Urinary bladder (tissue), 4 donors: ENCODE results near the gene CETP. TPM values are rescaled to one million over a fixed set of nuclear protein-coding genes. Genes with fewer than 3 reads are reported as not detected.

Experiments used
- DNase-seq: peaks from one replicate; pipeline ENCODE4 v3.0.0-alpha.2; 2015; ENCODE audit errors: extremely low spot score
- H3K27ac ChIP-seq: one replicate; pipeline ENCODE4 v1.5.1; 2013; ENCODE audit warnings: low read depth, mild to moderate bottlenecking, moderate library complexity
- H3K36me3 ChIP-seq: one replicate; pipeline ENCODE4 v1.6.1; 2013; ENCODE audit warnings: mild to moderate bottlenecking, moderate library complexity; ENCODE audit not compliant: insufficient read depth
- H3K4me1 ChIP-seq: one replicate; pipeline ENCODE4 v1.6.1; 2013; ENCODE audit warnings: mild to moderate bottlenecking, moderate library complexity; ENCODE audit not compliant: insufficient read depth
- H3K4me3 ChIP-seq: one replicate; pipeline ENCODE4 v1.5.1; 2013; ENCODE audit warnings: low read depth, low read length
- WGBS: extraction: QIAGEN DNeasy Blood & Tissue Kit; methylation state at CpG from one replicate; pipeline ENCODE4 v1.1.7; 2013; 5-methylcytosine and 5-hydroxymethylcytosine counted together
- polyA plus RNA-seq: library from polyadenylated mRNA; stranded (reverse); fragments of 200-250 nt; gene quantifications from one replicate; pipeline ENCODE4 v1.2.3, GENCODE V29; 2013
- total RNA-seq: library from RNA; depleted of rRNA; stranded (reverse); fragments of >200 nt; gene quantifications from one replicate; pipeline ENCODE4 v1.2.3, GENCODE V29; 2014
- donor health status: healthy with polysubstance abuse.
- donor health status: healthy.

The CETP gene, protein sequence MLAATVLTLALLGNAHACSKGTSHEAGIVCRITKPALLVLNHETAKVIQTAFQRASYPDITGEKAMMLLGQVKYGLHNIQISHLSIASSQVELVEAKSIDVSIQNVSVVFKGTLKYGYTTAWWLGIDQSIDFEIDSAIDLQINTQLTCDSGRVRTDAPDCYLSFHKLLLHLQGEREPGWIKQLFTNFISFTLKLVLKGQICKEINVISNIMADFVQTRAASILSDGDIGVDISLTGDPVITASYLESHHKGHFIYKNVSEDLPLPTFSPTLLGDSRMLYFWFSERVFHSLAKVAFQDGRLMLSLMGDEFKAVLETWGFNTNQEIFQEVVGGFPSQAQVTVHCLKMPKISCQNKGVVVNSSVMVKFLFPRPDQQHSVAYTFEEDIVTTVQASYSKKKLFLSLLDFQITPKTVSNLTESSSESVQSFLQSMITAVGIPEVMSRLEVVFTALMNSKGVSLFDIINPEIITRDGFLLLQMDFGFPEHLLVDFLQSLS
- total RNA-seq (1.6 TPM), polyA plus RNA-seq (0.25 TPM)

DNA sequence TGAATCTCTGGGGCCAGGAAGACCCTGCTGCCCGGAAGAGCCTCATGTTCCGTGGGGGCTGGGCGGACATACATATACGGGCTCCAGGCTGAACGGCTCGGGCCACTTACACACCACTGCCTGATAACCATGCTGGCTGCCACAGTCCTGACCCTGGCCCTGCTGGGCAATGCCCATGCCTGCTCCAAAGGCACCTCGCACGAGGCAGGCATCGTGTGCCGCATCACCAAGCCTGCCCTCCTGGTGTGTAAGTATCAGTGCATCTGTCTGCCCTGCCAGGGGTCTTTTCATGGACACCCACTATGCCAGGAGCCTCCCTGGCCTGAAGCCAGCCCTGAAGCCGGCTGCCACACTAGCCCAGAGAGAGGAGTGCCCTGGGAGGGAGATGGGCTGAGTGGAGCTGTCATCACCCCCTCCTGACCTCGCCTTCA is at the start of gene CETP:
Gene CETP, plus strand, starts transcription at position 100 of the 431 bp plus-strand sequence. Its CDS starts 30 bp downstream, at position 130.
- DNase-seq, result no peak
- no peak within 1 kb of the TSS for H3K4me3 ChIP-seq
- WGBS, result 76% methylated on average over 12 of the region's 12 CpGs
- no peaks in the 10 kb centered on the region for H3K4me1 ChIP-seq
- no peak within 1 kb of the TSS for H3K27ac ChIP-seq
- no peaks in the 10 kb centered on the region for H3K36me3 ChIP-seq

DNA sequence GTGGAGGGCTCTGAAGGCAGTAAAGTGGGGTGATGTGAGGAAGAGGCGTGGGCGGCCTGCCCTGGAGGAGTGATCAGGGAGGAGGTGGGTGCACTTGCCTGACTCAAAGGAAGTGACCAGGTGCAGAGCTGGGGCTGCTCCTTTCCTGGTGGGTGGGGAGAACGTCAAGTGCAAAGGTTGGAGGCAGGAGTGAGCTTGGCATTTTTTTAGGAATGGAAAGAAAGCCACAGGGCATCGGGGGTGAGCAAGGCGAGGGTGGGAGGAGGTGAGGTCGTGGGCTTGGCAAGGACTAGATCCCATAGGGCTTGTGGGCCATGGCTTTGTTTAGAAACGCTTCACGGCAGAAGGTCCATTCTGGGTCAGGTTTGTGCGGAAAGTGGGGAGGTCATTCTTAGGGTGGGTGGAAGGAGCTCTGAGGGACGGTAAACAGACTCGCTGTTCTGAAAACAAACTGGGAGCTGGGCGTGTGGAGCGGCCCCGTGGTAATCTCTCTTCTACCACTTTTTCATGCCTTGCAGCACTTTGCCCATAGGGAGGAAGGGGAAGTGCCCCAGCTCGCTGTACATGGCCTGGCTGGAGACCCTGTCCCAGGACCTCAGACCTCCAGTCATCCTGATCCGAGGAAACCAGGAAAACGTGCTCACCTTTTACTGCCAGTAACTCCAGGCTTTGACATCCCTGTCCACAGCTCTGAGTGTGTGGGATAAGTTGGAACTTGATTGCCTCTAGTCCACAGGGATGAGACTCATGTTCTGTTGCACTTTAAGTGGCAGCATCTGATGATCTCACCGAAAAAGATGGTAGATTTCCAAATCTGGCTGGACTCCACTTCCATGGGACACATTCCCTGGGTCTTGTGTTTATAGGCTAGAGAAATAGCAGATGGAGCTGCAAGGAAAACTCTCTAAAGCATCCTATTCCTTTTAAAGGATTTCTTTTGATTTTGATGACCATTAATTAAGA is 48.7 kb upstream of the CETP start:
- DNase-seq, result no peak
- 75% methylated on average over 18 of the region's 18 CpGs for WGBS
- H3K27ac ChIP-seq, result no peak overlapping the region
- H3K4me3 ChIP-seq, result no peak overlapping the region
- H3K36me3 ChIP-seq, result no peaks in the 10 kb centered on the region
- H3K4me1 ChIP-seq, result peaks cover 3% of the 10 kb centered on the region

DNA sequence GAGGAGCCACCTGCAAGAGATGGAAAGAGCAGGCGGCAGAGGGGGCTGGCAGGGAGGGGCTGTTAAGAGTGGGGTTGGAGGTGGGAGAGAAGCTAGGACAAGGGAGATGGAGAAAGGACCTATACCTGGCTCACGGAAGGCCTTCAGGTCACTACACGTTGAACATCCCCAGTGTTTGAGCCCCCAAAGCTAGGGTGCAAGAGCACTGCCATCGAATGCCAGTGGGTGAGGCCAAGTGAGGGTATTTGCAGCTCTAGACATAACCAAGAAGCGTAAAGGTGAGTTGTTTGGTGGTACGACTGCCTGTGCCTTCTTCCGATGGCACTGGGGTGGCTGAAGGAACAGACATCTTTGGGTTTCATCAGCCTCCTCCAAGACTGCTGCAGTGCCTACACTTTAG is 46.9 kb upstream of the CETP start:
- Histone ChIP-seq H3K27ac (no peak overlapping the region), H3K4me1 (peaks cover 3% of the 10 kb centered on the region), H3K4me3 (no peak overlapping the region), H3K36me3 (no peaks in the 10 kb centered on the region)
- no peak for DNase-seq
- 82% methylated on average over 7 of the region's 7 CpGs for WGBS

DNA sequence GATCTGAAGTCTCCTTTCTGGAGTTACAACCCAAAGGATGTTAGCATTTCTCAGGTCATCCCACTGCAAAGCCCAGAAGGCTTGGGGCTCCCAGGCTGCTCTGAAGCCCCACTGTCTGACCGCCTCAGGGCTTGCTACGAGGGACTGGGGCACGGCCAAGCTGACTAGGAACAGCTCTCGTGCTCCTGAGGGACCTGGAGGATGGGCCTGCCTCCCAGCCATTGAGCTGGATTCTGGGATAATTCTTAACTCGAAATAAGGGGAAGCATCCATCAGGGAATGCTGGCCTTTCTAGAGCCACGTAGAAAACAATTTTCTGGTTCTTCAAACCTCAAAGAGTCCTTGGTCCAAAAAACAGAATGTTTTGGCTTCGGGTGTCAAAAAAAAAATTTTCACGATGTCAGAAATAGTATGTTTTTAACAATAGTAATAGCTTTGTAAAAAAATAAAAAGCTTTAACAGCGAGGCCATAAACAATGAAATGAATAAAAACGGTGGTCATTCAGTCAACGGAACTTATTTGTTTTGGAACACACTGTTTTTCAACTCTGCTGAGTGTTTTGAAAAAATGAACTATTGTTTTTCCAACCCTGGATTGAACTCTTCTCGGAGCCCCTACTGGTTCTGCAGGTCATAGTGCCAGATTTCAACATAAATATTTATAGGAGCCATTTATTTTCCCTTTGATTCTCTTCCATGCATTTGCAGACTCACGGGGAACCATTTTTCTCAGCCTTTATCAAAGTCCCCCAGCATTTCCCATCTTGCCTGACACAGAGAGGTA is 46.2 kb upstream of the CETP start:
- H3K4me3 ChIP-seq, result no peak overlapping the region
- no peak for DNase-seq
- WGBS, result 57% methylated on average over 13 of the region's 13 CpGs
- no peak overlapping the region for H3K27ac ChIP-seq
- peaks cover 3% of the 10 kb centered on the region for H3K4me1 ChIP-seq
- H3K36me3 ChIP-seq, result no peaks in the 10 kb centered on the region

DNA sequence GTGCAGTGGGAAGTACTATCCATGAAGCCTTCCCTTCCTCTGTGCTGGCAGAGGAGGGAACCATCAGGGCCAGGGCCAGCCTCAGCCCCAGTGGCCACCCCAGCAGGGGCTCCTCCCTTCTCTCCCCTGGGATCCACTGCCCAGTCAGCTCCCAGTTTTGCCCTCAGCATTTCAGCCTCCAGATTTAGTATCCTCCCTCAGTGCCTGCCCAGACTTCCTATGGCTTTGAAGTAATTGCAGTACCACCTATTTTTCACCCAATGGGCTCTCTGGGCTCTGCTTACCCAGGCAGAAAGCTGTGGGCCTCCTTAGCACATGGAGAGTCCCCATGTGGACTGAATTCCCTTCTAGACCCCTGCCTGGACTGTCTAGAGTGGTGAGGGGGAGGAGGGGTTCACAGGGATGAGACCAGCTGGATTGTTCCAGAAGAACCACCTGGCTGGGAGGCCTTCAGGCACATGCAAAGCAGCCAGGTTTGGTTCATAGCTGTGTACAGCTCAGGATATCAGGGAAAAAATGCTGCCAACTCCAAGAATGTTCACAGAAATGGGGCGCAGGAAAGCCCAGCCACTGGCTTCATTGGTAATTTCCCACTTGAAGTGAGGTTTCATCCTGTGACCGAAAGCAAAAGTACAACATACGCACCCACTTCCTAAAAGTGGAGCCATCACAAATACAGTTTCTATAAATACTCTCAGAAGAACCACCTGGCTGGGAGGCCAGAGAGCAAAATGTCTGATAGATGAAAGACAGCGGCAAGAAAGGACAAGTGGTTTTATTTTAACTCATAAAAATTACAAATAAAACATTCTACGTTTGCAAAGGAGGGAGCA is 45.0 kb upstream of the CETP start:
- no peak for DNase-seq
- 60% methylated on average over 5 of the region's 5 CpGs for WGBS
- H3K27ac ChIP-seq, result no peak overlapping the region

DNA sequence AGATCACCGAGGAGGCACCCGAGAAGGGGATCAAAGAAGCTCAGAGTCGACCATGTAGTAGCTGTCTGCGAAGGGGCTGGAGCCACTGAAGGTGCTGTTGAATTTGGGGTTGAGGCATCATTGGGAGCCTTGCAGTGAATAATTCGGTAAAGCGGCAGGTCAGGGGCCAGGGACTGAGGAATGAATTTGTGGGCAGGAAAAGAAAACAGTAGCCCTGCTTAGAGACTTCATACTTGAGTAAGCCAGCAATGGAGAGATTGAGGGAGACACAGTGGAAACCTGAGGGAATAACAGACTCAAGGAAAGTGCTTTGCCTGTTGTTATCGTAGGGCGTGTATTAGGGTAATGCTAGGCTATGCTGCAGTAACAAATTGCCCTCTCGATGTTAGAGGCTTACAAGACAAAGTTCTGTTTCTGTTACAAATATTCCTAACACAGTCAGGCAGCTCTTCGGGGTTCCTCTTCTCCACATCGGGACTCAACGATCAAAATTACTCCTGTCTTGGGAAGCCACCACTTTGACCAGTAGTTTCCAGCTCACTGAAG is 43.2 kb upstream of the CETP start:
- DNase-seq, result no peak
- H3K4me1 ChIP-seq, result no peaks in the 10 kb centered on the region
- no peak overlapping the region for H3K4me3 ChIP-seq
- H3K36me3 ChIP-seq, result no peaks in the 10 kb centered on the region
- H3K27ac ChIP-seq, result no peak overlapping the region
- WGBS, result 89% methylated on average over 12 of the region's 12 CpGs

More for the DNA sequence above, 45.0 kb upstream of the CETP start:
- peaks cover 3% of the 10 kb centered on the region for H3K4me1 ChIP-seq
- H3K36me3 ChIP-seq, result no peaks in the 10 kb centered on the region
- no peak overlapping the region for H3K4me3 ChIP-seq

DNA sequence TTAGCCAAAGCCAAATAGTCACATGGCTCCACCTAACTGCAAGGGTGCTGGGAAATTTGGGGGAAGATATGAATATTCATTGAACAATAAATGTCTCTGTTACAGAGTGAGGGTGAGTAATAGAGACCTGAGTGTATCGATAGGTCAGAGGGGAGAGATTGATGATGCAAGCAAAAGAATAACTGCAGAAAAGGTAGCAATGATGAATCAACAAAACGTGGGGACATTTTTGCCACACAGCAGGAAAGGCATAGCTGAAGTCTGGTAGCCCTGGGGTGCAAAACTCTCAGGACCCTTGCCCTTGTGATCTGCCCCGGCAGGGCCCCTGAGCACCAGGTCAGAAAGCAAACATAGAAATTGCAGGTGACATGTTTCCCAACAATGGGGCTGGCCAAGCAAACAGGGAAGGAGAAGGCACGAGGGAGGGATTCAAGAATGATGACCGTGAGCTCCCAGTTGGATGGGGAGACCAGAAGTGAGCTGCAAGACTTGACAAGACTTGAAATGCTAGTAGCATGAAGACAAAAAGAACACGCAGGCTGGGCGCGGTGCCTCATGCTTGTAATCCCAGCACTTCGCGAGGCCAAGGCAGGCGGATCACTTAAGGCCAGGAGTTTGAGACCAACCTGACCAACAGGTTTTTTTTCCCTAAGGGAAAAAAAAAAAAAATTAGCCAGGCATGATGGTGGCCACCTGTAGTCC is 42.5 kb upstream of the CETP start:
- Histone ChIP-seq H3K27ac (no peak overlapping the region), H3K36me3 (no peaks in the 10 kb centered on the region), H3K4me1 (no peaks in the 10 kb centered on the region), H3K4me3 (no peak overlapping the region)
- no peak for DNase-seq
- WGBS, result 76% methylated on average over 11 of the region's 11 CpGs

DNA sequence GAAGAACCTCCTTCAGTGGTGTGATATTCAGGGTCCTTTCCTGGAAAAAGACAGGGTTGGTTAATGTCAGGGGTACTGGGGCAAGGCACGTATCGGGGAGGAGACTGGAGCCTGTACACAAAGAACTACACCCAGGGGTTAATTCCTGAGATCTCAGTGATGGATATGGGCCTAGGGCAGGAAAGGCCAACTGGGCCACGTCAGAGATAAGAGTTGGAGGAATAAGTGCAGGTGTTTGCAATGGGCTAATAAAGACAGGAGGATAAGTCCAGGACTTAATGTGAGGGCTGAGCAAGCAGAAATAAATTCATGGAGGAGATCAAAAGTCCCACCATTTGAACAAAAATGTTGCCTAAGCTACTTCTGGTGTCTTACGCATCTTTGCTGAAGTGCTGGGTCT is 40.2 kb upstream of the CETP start:
- WGBS, result 80% methylated on average over 4 of the region's 4 CpGs
- Histone ChIP-seq H3K4me1 (no peaks in the 10 kb centered on the region), H3K27ac (no peak overlapping the region), H3K36me3 (no peaks in the 10 kb centered on the region), H3K4me3 (no peak overlapping the region)
- DNase-seq, result no peak

DNA sequence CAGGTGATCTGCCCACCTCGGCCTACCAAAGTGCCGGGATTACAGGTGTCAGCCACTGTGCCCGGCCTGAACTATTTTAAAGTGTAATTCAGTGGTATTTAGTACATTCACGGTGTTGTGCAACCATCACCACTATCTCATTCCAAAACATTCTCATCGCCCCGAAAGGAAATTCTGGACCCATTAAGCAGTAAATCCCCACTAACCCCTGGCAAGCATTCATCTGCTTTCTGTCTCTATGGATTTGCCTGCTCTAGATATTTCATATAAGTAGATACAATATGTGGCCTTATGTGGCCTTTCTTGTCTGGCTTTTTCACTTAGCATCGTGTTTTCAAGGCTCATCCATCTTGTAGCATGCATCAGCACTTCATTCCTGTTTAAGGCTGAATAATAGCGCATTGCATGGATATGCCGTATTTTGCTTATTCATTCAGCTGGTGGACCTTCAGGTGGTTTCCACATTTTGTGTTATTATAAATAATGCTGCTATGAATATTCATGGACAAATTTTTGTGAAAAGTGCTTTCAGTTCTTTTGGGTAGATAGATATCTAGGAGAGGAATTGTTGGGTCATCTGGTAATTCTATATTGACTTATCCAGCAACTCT is 38.2 kb upstream of the CETP start:
- Histone ChIP-seq H3K4me3 (no peak overlapping the region), H3K4me1 (no peaks in the 10 kb centered on the region), H3K27ac (no peak overlapping the region), H3K36me3 (no peaks in the 10 kb centered on the region)
- 85% methylated on average over 9 of the region's 9 CpGs for WGBS
- DNase-seq, result no peak

DNA sequence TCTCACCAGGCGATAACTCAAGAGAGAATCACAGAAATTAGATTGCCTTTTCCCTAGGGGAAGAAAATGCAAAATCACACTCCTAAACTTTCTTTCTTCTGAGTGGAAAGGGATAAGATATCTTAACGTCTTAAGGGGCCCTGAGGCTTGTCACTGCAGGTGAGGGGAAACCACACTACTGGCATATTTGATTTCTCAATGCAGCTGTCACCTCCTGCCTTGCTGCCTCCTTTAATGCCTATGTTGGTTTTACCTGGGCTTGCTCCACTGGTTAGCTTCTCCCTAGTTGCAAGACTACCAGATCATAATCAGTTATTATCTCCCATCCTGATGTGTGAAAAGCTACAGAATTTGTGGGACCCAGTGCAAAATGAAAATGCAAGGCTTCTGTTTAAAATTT is 34.3 kb upstream of the CETP start:
- 59% methylated on average over 2 of the region's 2 CpGs for WGBS
- Histone ChIP-seq H3K4me1 (no peaks in the 10 kb centered on the region), H3K36me3 (no peaks in the 10 kb centered on the region), H3K4me3 (no peak overlapping the region), H3K27ac (no peak overlapping the region)
- no peak for DNase-seq

DNA sequence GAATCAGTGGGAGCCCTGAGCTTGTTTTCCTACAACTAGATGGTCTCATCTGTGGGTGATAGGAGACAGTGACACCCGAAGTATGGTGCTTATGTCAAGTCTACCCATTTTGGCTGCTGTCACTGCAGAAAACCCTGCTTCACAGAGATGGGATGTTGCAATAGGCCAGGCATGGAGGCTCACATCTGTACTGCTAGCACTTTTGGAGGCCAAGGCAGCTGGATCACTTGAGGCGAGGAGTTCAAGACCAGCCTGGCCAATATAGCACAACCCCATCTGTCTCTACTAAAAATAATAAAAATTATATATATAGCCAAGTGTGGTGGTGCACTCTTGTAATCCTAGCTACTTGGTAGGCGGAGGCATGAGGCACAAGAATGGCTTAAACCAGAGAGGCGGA is 32.1 kb upstream of the CETP start:
- Histone ChIP-seq H3K4me3 (no peak overlapping the region), H3K4me1 (no peaks in the 10 kb centered on the region), H3K36me3 (no peaks in the 10 kb centered on the region), H3K27ac (no peak overlapping the region)
- DNase-seq, result no peak
- 97% methylated on average over 4 of the region's 4 CpGs for WGBS
